TTC549 (cell line): ENCODE data around the gene GUK1.

ENCODE experiments used
- FAIRE-seq: peaks from 2 replicates; lab custom pipeline; 2012; peaks lifted over from hg19 to GRCh38; lab: Jason Lieb, UNC

Gene GUK1

DNA sequence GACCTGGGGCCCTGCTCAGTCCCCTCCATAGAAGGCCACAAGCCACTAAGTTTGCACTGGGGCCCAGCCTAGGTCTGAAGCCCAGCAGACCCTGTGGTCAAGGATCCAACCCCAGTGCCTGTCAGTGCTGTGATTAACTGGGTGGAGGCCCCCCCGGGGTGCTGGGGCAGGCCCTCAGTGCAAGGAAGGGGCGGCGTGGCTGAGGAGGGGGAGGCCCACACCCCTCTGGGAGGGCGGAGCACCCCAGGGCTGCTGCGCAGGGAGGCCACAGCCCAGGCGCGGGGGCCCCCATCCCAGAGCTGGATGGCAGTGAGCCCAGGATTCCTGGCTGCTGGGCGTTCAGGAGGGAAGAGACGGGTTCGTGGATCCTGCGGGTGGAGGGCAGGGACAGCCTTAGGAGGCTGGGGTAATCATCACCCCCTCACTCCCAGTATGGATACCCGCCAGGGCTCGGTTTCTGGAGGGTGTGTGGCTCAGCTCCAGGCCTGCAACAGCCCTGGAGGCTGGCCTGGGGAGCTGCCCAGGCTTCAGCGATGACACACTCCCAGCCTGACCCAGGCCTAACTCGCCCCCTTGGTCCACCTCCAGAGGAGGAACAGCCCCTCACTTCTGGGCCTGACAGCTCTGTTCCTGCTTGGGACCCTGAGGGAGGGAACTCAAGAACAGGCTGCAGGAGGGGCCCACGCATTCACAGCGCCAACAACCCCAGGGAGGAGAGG is 10.5 kb downstream of the GUK1 start:
- no peak for FAIRE-seq

DNA sequence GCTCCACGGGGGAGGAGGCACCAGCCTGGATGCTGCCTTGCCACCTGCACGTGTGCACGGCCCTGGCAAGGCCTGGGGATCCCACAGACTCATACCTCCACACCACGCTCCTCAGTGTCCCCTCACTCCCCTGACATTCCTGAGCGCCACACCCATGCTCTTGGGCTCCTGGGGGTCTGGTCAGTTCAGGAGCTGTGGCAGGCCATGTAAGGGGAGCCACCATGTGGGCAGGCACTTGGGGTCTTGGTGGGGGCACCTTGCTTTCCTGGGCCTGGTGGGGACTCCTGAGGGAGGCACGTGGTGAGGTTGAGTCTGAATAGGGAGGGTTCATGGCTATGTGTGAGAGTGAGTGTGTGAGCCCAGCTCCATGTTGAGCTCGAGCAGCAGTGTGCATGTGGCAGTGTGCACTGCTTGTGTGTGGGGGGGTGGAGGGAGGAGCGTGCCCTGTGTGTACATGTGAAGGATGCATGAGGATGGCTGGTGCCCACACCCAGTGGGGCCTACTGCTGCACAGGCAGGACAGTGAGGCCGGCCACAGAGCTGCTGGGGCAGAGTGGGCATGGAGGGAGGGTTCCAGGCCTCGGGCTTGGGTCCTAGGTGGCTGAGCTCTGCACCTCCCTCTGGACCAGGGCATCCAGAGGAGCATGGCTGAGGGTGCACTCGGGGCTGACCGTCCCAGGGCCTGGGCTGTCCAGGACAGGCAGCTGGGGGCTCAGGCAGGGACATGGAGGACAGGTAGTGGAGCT is 11.3 kb downstream of the GUK1 start:
- no peak for FAIRE-seq

DNA sequence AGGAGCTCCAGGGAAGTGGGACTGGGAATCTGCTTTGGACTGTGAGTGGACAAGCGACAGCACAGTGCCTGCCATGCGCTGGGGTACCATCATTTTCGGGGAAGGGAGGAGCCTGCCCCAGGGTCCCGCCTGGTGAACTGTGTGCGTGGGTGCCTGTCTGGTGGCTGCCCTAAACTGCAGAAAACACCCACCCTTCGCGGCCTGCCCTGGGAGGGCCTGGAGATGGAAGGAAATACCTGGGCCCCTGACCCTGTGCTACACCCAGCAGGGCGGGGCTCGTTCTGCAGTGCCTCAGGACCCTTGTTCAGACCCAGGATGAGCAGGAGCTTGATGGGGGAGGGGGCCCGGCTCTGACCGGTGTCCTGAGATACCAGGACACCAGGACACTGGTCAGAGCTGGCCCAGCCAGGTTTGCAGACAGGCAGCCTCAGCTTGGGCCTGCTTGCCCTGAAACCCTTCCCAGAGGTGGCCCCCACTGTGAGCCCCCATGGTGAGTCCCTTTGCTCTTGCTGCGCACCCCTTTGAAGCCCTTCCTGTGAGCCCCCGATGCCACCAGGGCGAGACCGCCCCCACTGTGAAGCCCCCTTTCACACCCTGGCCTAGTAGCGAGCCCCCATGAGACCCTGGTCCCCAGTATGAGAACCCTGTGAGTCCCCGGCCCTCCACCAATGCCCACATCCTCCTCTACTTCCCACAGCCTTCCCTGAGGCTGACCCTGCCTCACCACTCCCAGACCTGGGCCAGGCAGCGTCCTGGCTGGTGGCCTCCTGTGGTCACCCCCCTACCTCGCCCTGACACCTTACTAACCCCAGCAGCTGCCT is 12.2 kb downstream of the GUK1 start:
- FAIRE-seq = no peak

DNA sequence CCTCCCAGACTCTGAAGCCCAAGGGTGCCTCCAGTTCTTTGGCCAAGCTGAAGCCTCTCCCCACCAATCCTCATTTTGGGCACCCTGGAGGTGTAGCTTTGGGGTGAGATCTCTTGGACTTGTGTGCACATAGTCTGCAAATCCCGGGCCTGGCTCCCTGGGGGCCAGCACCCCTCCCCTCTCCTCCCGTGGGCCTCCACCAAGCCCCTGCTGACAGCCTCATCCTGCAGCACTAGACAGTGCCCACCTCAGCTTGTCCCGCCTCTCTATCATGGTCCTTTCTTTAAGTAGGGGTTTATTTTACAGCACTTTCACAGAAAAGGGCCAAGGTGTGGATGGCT is 12.8 kb downstream of the GUK1 start:
- FAIRE-seq = no peak

DNA sequence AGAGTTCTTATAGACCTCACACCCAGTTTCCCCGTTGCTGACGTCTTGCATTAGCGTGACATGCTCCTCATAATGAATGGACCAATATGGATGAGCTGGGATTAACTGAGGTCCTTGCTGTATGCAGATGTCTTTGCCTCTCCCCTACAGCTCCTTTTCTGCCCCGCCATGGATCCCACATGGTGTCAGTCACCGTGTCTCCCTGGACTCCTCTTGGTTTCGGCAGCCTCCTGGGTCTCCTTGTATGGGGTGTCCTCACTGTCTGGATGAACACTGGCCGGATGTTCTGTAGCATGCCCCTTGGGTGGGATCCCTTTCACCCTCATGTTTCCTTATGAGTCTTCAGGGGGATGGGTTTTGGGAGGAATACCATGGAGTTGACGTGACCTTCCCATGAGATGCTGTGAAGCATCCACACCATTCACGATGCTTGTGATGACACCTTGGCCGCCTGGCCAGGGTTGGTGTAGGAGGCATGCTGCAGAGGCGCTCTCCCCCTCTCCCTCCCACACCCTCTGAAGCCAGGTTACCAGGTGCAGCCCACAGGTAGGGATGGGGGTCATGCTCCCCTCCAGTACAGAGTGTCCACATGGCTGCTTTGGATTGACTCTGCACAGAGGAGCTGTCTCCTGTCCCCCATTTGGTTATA is 14.1 kb downstream of the GUK1 start:
- no peak for FAIRE-seq

DNA sequence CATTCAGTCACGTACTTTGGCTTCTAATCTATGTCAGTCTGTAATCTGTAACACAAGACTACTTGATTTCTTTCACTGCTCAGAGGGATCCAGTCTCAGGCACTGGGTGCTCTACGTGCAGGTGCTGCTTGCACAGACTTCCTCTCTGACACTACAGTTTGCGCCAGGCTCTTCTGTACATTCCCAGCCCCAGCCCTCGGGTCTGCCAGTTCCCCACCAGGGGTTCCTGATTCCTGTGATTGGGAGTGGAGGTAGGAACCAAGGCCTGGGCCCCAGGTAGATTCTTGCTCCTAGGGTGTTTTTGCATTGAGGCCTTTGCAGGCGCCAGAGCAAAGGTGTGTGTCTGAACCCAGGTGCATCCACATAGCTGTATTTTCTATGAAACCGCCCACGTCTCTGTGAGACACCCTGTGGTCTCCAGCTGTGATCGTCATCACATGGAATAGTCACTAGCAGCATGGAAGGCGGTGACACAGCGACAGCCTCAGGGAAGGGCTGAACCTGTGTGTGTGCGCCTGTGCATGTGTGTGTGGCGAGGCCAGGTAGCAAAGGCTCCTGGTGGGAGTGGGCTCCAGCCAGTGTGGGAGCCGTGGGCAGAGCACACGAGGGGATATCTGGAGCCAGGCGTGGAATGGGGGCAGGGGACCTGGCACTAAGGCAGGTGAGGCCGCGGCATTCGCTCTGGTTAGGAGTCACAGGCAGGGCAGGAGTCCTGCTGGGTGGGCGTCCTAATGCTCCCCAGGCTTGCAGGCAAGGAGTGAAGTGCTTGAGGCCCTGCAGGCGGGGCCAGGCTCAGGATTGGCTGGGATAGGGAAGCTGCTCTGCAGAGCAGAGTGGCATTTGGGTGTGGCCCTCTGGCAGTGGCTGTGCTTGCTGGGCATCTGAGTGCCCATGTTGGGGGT is 14.8 kb downstream of the GUK1 start:
- FAIRE-seq = no peak

DNA sequence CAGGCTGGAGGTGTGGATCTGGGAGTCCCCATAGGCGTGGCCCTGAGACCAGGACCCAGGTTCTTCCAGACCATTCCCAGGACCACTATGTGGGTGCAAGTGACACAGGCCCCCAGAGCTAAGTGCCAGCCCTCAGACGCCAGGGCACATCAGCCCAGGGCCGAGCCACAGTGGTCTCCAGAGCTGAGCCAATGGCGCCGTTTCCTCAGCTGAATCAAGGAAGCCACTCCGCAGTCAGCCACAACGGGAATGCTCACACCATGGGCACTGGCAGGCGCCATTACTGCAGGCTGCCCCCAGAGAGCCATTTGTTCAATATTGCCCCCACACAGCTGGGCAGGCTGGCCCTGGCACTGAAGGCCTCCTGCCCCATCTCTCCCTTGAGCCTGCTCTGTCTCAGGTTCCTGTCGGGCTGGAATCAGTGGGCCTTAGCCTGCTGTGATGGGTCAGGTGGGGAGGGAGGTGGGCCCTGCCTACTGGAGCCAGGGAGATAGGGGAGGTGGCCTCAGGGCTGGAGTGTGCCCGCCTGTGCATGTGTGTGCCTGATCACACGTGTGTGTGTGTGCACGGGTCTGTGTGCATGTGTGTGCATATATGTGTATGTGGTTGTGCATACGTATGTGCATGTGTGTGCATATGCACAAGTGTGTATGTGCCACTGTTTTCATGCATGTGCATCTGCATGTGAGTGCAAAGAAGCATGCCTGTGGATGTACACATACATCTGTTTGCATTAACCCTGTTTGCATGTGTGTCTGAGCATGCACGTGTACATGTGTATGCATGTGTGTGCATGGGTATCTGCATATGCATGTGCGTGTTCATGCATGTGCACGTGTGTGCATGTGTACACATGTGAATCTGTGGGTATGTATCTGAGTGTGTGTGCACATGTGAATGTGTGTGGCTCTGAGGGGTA is 15.8 kb downstream of the GUK1 start:
- no peak for FAIRE-seq

DNA sequence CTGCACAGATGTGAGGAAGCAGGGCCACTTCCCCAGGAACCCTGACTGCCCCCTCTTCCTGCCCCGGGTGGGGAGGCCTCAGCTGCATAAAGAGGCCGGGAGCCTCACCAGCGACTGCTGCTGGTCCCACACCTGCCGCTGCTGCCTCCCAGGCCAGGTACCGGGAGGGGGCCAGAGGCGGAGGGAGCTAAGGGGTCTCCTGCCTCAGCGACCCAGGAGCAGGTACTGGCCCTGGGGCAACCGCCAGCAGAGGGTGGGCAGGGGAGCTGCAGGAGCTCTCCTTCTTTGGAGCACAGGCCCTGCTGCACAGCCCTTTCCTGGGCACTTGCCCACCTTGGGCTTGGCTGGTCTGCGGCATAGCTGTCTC is 16.4 kb downstream of the GUK1 start:
- FAIRE-seq = no peak

DNA sequence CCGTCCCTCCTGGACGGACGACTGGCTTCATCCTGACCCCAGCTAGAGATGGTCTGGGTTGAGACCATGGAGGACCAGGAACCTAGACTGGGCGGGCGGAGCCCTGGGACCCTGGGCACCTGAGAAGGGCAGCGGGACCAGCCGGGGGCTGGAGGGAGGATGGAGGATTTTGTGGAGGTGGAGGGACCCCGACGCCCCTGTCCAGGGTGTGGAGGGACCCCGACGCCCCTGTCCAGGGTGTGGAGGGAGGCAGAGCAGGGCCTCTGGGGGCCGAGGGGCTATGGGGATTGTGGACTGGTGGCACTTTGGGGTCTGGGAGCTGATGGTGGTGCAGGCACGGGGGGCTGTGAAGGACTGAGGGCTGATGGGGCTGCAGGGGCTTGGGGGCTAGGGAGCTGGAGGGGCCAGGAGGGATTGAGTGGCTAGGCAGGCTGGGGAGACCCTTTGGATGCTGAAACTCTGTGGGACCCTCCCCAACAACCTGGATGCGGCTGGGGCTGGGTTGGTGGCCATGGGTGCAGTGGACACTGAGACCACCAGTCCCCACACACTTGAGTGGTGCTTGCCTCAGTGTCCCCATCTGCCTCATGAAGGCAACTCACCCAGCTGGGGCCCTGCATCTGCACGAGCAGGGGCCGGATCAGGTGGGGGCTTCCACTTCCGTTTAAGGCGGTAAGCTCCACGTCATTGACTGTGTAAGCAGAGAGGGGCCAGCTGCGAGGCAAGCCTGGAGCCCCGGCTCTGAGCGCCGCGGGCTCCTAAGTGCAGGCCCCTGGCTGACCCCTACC is 17.1 kb downstream of the GUK1 start:
- no peak for FAIRE-seq

DNA sequence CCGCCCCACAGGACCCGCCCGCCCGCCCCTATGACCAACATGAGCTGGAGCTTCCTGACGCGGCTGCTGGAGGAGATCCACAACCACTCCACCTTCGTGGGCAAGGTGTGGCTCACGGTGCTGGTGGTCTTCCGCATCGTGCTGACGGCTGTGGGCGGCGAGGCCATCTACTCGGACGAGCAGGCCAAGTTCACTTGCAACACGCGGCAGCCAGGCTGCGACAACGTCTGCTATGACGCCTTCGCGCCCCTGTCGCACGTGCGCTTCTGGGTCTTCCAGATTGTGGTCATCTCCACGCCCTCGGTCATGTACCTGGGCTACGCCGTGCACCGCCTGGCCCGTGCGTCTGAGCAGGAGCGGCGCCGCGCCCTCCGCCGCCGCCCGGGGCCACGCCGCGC is 17.6 kb downstream of the GUK1 start:
- no peak for FAIRE-seq

DNA sequence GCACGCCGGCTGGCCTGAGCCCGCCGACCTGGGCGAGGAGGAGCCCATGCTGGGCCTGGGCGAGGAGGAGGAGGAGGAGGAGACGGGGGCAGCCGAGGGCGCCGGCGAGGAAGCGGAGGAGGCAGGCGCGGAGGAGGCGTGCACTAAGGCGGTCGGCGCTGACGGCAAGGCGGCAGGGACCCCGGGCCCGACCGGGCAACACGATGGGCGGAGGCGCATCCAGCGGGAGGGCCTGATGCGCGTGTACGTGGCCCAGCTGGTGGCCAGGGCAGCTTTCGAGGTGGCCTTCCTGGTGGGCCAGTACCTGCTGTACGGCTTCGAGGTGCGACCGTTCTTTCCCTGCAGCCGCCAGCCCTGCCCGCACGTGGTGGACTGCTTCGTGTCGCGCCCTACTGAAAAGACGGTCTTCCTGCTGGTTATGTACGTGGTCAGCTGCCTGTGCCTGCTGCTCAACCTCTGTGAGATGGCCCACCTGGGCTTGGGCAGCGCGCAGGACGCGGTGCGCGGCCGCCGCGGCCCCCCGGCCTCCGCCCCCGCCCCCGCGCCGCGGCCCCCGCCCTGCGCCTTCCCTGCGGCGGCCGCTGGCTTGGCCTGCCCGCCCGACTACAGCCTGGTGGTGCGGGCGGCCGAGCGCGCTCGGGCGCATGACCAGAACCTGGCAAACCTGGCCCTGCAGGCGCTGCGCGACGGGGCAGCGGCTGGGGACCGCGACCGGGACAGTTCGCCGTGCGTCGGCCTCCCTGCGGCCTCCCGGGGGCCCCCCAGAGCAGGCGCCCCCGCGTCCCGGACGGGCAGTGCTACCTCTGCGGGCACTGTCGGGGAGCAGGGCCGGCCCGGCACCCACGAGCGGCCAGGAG is 18.3 kb downstream of the GUK1 start:
- FAIRE-seq = no peak

DNA sequence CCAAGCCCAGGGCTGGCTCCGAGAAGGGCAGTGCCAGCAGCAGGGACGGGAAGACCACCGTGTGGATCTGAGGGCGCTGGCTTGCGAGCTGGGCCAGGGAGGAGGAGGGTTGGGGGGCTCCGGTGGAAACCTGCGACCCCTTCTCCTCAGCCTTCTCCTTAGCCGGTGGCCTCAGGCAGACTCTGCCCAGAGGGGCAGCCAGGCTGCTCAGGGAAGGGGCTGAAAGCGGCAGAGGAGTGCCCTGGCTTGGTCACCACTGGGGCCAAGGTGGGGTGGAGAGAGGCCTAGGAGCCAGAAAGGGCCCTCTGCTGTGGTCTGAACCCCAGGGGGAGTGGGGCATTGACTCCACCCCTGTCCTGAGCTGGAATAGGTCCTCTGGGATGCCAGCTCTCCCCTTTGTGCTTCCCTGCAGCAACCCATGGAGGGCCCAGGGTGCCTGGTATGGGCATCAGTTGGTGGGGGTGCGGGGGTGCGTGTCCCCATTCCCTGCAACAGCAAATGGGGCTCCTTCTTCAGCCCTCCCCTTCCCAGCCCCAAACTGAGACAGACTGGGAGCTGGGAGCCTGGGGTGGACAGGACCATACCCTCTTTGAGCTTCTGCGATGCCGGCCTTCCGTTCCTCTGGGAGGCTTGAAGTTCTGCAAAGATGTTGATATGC is 19.1 kb downstream of the GUK1 start:
- no peak for FAIRE-seq

DNA sequence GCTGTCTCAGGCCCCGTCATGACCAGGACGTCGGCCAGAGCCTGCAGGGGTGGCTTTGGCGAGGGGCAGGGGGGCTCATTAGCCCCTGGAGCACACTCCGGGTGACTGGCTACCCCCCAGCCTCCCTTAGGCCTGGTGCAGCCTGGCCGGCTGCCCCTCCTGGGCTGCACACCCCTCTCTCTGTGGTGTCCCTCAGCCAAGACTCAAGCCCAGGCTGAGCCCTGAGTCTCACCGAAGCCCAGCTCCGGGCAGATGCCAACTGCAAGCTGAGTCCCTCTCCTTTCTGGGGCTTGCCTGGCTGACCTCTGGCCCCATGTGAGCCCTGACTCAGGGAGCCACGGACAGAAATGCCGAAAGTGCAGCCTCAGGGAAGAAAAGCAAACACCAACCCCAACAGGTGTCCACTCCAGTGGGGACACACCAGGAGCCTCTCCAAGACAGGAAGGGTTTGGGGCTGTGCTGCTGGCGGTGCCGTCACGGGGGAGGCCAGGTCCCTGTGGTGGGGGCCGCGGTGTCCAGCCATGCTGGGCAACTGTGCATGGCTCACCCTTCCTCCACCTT is 20.2 kb downstream of the GUK1 start:
- no peak for FAIRE-seq

DNA sequence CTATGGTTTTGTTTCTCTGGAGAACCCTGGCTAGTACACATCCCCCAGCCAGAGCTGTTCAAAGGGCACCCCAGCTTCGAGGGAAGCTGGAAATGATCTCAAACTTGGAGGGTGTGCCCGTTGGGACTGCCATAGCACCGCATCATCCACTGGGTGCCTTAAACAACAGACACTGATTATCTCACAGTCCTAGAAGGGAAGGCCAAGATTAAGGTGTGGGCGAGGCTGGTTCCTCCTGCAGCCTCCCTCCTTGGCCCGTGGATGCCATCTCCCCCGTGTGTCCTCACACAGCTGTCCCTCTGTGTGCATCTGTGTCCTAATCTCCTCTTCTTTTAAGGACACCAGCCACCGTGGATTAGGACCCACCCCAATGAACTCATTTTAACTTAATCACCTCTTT is 21.3 kb downstream of the GUK1 start:
- FAIRE-seq = no peak

DNA sequence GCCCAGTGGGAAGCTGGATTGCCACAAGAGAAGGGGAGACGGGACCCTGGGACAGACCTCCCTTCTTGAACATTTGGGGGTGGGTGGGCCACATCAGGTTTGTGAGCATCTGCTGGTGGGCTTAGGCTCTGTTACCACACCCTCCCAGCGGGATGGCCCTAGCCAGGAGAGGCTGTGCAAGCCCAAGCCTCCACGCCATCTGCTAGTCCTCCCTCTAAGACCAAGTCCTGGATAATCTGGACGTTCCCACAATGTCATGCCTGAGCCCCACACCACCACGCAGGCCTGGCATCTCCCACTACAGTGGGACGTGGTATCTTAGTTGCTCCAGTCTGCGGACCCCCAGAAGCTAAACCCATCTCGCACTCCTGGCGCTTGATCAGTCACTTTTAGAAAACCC is 21.8 kb downstream of the GUK1 start:
- FAIRE-seq = no peak

DNA sequence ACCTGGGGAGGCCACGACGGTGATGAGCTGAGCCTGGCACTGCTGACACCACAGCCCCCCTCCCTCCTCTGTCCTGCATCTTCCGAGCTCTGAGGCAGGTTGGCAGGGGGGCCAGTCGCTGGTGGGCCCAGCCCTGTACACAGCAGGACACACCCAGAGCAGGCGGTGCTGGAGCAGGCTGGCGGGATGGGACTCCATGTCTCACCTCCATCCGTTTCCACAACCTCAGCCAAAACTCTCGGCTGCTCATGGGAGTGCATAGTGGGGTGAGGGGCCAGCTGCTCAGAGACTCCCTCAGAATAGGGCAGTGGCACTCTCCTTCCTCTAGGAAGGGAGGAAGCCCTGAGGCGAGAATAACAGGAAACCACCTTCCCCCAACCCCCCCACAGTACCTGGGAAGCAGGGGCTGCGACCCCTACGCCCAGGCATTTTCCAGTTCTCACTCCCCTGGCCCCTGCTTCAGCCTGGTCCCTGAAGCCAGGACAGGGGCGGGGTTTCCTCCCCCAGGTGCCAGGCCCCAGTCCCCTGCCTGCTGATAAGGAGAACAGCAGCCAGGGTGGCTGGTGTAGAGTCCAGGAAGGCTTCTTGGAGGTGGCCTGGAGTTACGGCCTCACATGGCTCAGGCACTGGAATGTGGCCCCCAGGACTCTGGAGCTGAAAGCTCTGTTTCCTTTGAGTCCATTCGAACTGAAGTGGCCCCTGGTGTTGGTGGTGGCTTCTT is 22.4 kb downstream of the GUK1 start:
- FAIRE-seq = no peak

DNA sequence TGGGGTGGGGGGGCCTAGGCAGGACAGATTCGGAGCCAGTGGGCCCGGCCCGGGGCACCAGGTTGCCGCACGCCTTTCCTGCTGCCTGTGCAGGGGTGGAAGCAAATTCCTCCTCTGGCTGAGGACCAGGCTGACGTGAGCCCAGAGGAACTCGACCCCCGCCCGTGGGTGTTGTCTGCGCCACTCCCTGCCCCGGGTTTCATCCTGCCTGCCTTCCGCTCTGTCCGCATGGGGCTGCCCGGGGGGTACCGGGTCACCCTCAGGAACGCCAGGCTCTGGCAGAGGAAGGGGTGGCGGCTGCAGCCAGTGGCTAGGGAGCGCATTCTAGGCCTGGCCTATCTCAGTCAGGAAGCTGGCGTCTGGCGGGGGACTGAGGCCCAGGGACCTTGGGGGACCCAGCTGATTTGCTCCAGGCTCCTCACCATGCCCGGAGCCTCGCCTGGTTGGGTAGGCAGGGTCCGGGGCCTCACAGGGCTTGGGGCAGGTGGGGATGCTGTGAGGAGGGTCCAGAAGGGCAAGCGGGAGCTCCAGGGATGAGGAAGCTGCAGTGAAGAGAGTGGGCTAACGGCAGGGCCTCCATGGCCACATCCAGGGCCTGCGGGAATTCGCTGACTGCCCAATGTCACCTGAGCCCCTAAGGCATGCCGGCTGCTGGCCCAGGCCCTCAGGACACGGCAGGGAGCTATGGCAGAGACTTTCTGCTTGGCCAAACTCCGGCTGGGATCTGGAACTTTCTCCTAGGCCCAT is 23.1 kb downstream of the GUK1 start:
- FAIRE-seq = no peak
